Astrocyte (in vitro differentiated cells and primary cell): ENCODE results near the gene UACA. TPM values are rescaled to one million over a fixed set of nuclear protein-coding genes. Genes with fewer than 3 reads are reported as not detected.

Experiments used
- DNase-seq: peaks from one replicate; pipeline ENCODE4 v3.0.0-alpha.2; 2010; ENCODE audit warnings: low read depth
- FAIRE-seq: peaks from 2 replicates; lab custom pipeline; 2011; peaks lifted over from hg19 to GRCh38; lab: Jason Lieb, UNC
- H2AFZ ChIP-seq: 2 replicates; pipeline ENCODE4 v1.6.0; 2012; ENCODE audit warnings: low read depth, low read length, inconsistent platforms
- H3K27ac ChIP-seq: 2 replicates; pipeline ENCODE4 v1.5.1; 2011; ENCODE audit warnings: low read depth, low read length, inconsistent platforms
- H3K27me3 ChIP-seq: 2 replicates; pipeline ENCODE4 v1.6.0; 2011; ENCODE audit warnings: low read length, inconsistent platforms; ENCODE audit not compliant: insufficient read depth
- H3K36me3 ChIP-seq: 2 replicates; pipeline ENCODE4 v1.5.1; 2011; ENCODE audit warnings: low read length, inconsistent platforms; ENCODE audit not compliant: insufficient read depth
- H3K4me1 ChIP-seq: 2 replicates; pipeline ENCODE4 v1.5.1; 2011; ENCODE audit warnings: low read length, inconsistent platforms; ENCODE audit not compliant: insufficient read depth
- H3K4me2 ChIP-seq: 2 replicates; pipeline ENCODE4 v1.6.0; 2012; ENCODE audit warnings: low read length, inconsistent platforms
- H3K4me3 ChIP-seq: 2 replicates; pipeline ENCODE4 v1.5.1; 2011; ENCODE audit warnings: low read depth, mild to moderate bottlenecking, low read length, inconsistent platforms; ENCODE audit not compliant: insufficient read depth
- H3K79me2 ChIP-seq: 2 replicates; pipeline ENCODE4 v1.6.0; 2012; ENCODE audit warnings: mild to moderate bottlenecking, low read length, inconsistent platforms; ENCODE audit not compliant: insufficient read depth
- H3K9ac ChIP-seq: 2 replicates; pipeline ENCODE4 v1.6.0; 2012; ENCODE audit warnings: mild to moderate bottlenecking, low read length, inconsistent platforms
- H3K9me3 ChIP-seq: 2 replicates; pipeline ENCODE4 v1.5.1; 2012; ENCODE audit warnings: low read depth, mild to moderate bottlenecking, low read length, inconsistent platforms; ENCODE audit not compliant: insufficient read depth
- H4K20me1 ChIP-seq: 2 replicates; pipeline ENCODE4 v1.6.0; 2012; ENCODE audit warnings: low read length, inconsistent platforms; ENCODE audit not compliant: insufficient read depth
- H3K27ac Mint-ChIP-seq: one replicate; pipeline ENCODE4 v1.8.0; 2021; ENCODE audit warnings: mild to moderate bottlenecking, mixed read lengths; ENCODE audit not compliant: unreplicated experiment
- H3K27me3 Mint-ChIP-seq: one replicate; pipeline ENCODE4 v1.8.0; 2021; ENCODE audit warnings: low read depth, mixed read lengths; ENCODE audit not compliant: unreplicated experiment
- H3K36me3 Mint-ChIP-seq: one replicate; pipeline ENCODE4 v1.8.0; 2021; ENCODE audit warnings: low read depth, mixed read lengths; ENCODE audit not compliant: unreplicated experiment
- H3K4me1 Mint-ChIP-seq: one replicate; pipeline ENCODE4 v1.8.0; 2021; ENCODE audit warnings: low read depth, mixed read lengths; ENCODE audit not compliant: unreplicated experiment
- H3K4me3 Mint-ChIP-seq: one replicate; pipeline ENCODE4 v1.8.0; 2021; ENCODE audit warnings: mild to moderate bottlenecking, moderate library complexity, mixed read lengths; ENCODE audit not compliant: unreplicated experiment
- H3K9me3 Mint-ChIP-seq: one replicate; pipeline ENCODE4 v1.8.0; 2021; ENCODE audit warnings: mild to moderate bottlenecking, mixed read lengths; ENCODE audit not compliant: unreplicated experiment
- CTCF ChIP-seq: IDR thresholded peaks from 2 replicates; pipeline ENCODE4 v1.5.1; 2011; ENCODE audit warnings: low read depth, mild to moderate bottlenecking, inconsistent platforms, low read length, moderate library complexity; ENCODE audit not compliant: insufficient read depth
- EZH2 ChIP-seq: IDR thresholded peaks from 2 replicates; pipeline ENCODE4 v1.6.1; 2012; ENCODE audit warnings: mild to moderate bottlenecking, low read length, inconsistent platforms; ENCODE audit not compliant: insufficient read depth
- total RNA-seq: library from RNA; stranded (reverse); gene quantifications from 2 replicates; pipeline ENCODE4 v1.2.1, GENCODE V29; 2021

Gene UACA
- total RNA-seq, 1 donor from 2014 or later: 168 TPM

- FAIRE-seq (no peak), DNase-seq (peak; percentile 81)
- Histone ChIP-seq H3K79me2 (no peaks in the 10 kb centered on the region), H3K9ac (no peak overlapping the region), H3K4me1 (peaks cover 23% of the 10 kb centered on the region), H3K9me3 (no peaks in the 10 kb centered on the region), H4K20me1 (no peaks in the 10 kb centered on the region), H2AFZ (no peak overlapping the region), H3K4me3 (no peak overlapping the region), H3K4me2 (no peak overlapping the region), H3K27me3 (peaks cover 5% of the 10 kb centered on the region), H3K27ac (no peak overlapping the region), H3K36me3 (no peaks in the 10 kb centered on the region)
- peaks cover 3% of the 10 kb centered on the region for H3K9me3 Mint-ChIP-seq
- no peak overlapping the region for H3K27ac Mint-ChIP-seq
- H3K36me3 Mint-ChIP-seq: peaks cover 2% of the 10 kb centered on the region
- H3K4me1 Mint-ChIP-seq: peaks cover 35% of the 10 kb centered on the region
- H3K4me3 Mint-ChIP-seq: no peak overlapping the region
- no peak for TF ChIP-seq EZH2
- no peak for TF ChIP-seq CTCF
- no peaks in the 10 kb centered on the region for H3K27me3 Mint-ChIP-seq
These were observed 155.2 kb downstream of the UACA start for GRCh38 chr15:70608144-70608543.

GRCh38 chr15:70605606-70606410 is 157.6 kb downstream of the UACA start:
- no peaks in the 10 kb centered on the region for H3K36me3 Mint-ChIP-seq
- H3K79me2 ChIP-seq: no peaks in the 10 kb centered on the region
- no peaks in the 10 kb centered on the region for H4K20me1 ChIP-seq
- no peaks in the 10 kb centered on the region for H3K9me3 ChIP-seq
- TF ChIP-seq CTCF (no peak), EZH2 (no peak)
- peak overlapping the region; percentile 54 for H3K27ac Mint-ChIP-seq
- H3K27me3 ChIP-seq: peaks cover 5% of the 10 kb centered on the region
- no peak for FAIRE-seq
- no peak overlapping the region for H3K4me3 Mint-ChIP-seq
- no peak overlapping the region for H3K4me3 ChIP-seq
- H2AFZ ChIP-seq: no peak overlapping the region
- no peaks in the 10 kb centered on the region for H3K36me3 ChIP-seq
- peak; percentile 85 for DNase-seq
- peak overlapping the region; percentile 3 for H3K27ac ChIP-seq
- H3K9ac ChIP-seq: peak overlapping the region; percentile 1
- no peaks in the 10 kb centered on the region for H3K27me3 Mint-ChIP-seq
- H3K4me2 ChIP-seq: peak overlapping the region; percentile 56
- peaks cover 27% of the 10 kb centered on the region for H3K4me1 ChIP-seq
- H3K4me1 Mint-ChIP-seq: peaks cover 39% of the 10 kb centered on the region
- H3K9me3 Mint-ChIP-seq: peaks cover 3% of the 10 kb centered on the region
